A549 (cell line): Measurements from ENCODE around the gene PBX4.

Experiments
- MAZ ChIP-seq: fragments of 150-350 bp; IDR thresholded peaks from 2 replicates; pipeline ENCODE4 v1.6.1; 2014; ENCODE audit warnings: antibody characterized with exemption, low read depth, low read length, borderline replicate concordance
- NPAS2 ChIP-seq: fragments of 250-450 bp; sonication (Bioruptor Pico); IDR thresholded peaks from 2 replicates; pipeline ENCODE4 v1.8.0; 2022; ENCODE audit warnings: mild to moderate bottlenecking, moderate library complexity, borderline replicate concordance
- POLR2A ChIP-seq: IDR thresholded peaks from 2 replicates; pipeline ENCODE4 v1.6.1; 2012; ENCODE audit warnings: mild to moderate bottlenecking, low read length
- POLR2AphosphoS2 ChIP-seq: conservative IDR thresholded peaks from 2 replicates; pipeline ENCODE4 v1.6.1; 2012; ENCODE audit warnings: low read length, improper control_type of control experiment, inconsistent platforms
- RFX5 ChIP-seq: fragments of 450-650 bp; IDR thresholded peaks from 2 replicates; pipeline ENCODE4 v1.7.1; 2014; ENCODE audit warnings: antibody characterized with exemption, mild to moderate bottlenecking, moderate library complexity
- SMC3 ChIP-seq: fragments of >200 bp; sonication (Bioruptor Twin); formaldehyde crosslinking; IDR thresholded peaks from 3 replicates; pipeline ENCODE4 v1.6.1; 2018; ENCODE audit warnings: inconsistent platforms
- TF ChIP-seq, protein P1 (sequence below): fragments of >200 bp; sonication (Bioruptor Twin); formaldehyde crosslinking; IDR thresholded peaks from 3 replicates; pipeline ENCODE4 v1.5.1; 2016
- TF ChIP-seq, protein P2 (sequence below): IDR thresholded peaks from 2 replicates; pipeline ENCODE4 v1.6.1; 2012

DNA sequence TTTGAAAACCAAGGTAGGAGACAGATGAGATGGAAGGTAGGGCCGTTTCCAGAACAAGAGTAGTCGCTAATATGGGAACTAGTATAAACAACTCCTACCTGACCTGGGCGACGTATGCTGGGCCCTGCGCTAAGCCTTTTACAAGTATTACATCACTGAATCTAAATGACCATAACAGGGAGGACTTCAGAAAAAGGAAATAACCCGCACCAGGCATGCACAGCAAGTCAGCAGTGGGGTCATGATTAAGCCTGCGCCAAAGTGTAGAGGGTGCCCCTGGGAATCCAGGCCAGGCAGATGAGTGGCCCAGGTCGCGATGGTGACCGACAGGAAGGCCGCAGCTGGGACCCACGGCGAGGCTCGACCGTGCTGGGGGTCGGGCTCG is 44.4 kb upstream of the PBX4 start:
- TF ChIP-seq, protein P1, sequence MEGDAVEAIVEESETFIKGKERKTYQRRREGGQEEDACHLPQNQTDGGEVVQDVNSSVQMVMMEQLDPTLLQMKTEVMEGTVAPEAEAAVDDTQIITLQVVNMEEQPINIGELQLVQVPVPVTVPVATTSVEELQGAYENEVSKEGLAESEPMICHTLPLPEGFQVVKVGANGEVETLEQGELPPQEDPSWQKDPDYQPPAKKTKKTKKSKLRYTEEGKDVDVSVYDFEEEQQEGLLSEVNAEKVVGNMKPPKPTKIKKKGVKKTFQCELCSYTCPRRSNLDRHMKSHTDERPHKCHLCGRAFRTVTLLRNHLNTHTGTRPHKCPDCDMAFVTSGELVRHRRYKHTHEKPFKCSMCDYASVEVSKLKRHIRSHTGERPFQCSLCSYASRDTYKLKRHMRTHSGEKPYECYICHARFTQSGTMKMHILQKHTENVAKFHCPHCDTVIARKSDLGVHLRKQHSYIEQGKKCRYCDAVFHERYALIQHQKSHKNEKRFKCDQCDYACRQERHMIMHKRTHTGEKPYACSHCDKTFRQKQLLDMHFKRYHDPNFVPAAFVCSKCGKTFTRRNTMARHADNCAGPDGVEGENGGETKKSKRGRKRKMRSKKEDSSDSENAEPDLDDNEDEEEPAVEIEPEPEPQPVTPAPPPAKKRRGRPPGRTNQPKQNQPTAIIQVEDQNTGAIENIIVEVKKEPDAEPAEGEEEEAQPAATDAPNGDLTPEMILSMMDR = no peak
- TF ChIP-seq MAZ = no peak
- TF ChIP-seq RFX5 = no peak
- TF ChIP-seq NPAS2 (CRISPR knock-in tag) = no peak
- TF ChIP-seq, protein P2, sequence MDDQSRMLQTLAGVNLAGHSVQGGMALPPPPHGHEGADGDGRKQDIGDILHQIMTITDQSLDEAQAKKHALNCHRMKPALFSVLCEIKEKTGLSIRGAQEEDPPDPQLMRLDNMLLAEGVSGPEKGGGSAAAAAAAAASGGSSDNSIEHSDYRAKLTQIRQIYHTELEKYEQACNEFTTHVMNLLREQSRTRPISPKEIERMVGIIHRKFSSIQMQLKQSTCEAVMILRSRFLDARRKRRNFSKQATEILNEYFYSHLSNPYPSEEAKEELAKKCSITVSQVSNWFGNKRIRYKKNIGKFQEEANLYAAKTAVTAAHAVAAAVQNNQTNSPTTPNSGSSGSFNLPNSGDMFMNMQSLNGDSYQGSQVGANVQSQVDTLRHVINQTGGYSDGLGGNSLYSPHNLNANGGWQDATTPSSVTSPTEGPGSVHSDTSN = no peak
- no peak for TF ChIP-seq POLR2AphosphoS2
- TF ChIP-seq POLR2A = no peak
- TF ChIP-seq SMC3 = no peak
